Measurements from ENCODE around the gene TMEM40. TPM values are rescaled to one million over a fixed set of nuclear protein-coding genes. Genes with fewer than 3 reads are reported as not detected.

TMEM40 gene
- total and polyA plus RNA-seq, 9 of the 15 experiments (the other 6 are each of a cell fraction or from before 2014, with no cell fraction given), result 0.11 to 0.31 (median 0.14) TPM; not detected in 6

- TF ChIP-seq MGA (IDR thresholded peaks at IDR 0.05) (peak; percentile 63), NR2C2 (CRISPR knock-in tag; IDR thresholded peaks at IDR 0.05) (no peak), NR2C2 (tag; IDR thresholded peaks at IDR 0.05) (peak; percentile 62; the same call in 1 of the 2 replicates), TAF15 (IDR thresholded peaks at IDR 0.05; ENCODE audit: low read depth, low read length) (no peak), POU5F1 (IDR thresholded peaks at IDR 0.05; ENCODE audit: borderline replicate concordance, low read depth, low read length, partially characterized antibody) (no peak), ZNF3 (CRISPR knock-in tag; IDR thresholded peaks at IDR 0.05) (no peak), FOXK1 (CRISPR knock-in tag; IDR thresholded peaks at IDR 0.05; ENCODE audit: borderline replicate concordance) (no peak), ZNF589 (CRISPR knock-in tag; IDR thresholded peaks at IDR 0.05; ENCODE audit: low read depth) (no peak), RFX1 (IDR thresholded peaks at IDR 0.05) (peak; percentile 94), ZBED1 (IDR thresholded peaks at IDR 0.05) (no peak), SRSF3 (IDR thresholded peaks at IDR 0.05; ENCODE audit: insufficient read depth, low read length) (no peak), NFIX (CRISPR knock-in tag; IDR thresholded peaks at IDR 0.05; ENCODE audit: low read depth) (no peak)
Observed at GRCh38 chr3:12782172-12782815, 23.2 kb upstream of the TMEM40 start (continued).
